ENCODE measurements around the gene TBCD. TPM values are rescaled to one million over a fixed set of nuclear protein-coding genes. Genes with fewer than 3 reads are reported as not detected.
A peak's percentile ranks its signal among the peaks of the same experiment; 100 is the strongest.
"Not testable (repeated sequence)": the region's sequence is repeated elsewhere in the genome, so short reads cannot be mapped to it uniquely, and the experiment has no call there.

TBCD gene
- polyA plus RNA-seq, 2 of the 4 experiments (the other 2 are of a cell fraction), result 33.5 to 49.1 TPM

DNA sequence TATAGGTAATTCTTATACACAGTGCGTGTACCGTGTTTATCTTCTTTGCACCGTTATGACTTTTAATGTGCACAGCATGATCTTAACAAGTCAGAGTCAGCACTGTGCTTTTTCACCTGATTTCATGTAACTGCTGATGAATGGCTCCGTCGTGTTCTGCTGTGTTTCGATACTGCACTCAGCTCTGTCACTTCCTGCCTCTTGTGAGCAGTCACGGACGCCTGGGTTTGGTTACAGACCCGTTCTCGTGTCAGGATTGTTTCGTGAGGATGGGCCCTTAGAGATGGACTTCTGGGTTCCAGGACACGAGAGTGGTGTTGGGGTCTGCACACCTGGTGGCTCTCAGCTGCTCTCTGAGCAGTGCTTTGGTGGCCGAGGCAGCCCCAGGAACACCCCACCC, 24.6 kb downstream of the TBCD start:
- CTCF ChIA-PET, result interaction anchor here (0.7 to 20.7 kb wide), 15 partner anchors 11 to 1072 kb away, joined by 3 to 450 read pairs (median 6); no protein-coding TSS in a partner anchor
- ATAC-seq, result no peak
- POLR2A ChIA-PET, result no interaction called here
- Histone ChIP-seq H3K27ac (no peak overlapping the region), H3K4me3 (no peak overlapping the region), H3K4me1 (no peaks in the 10 kb centered on the region), H3K4me2 (no peak overlapping the region), H3K9me3 (no peaks in the 10 kb centered on the region)
- TF ChIP-seq CHD4 (IDR thresholded peaks at IDR 0.05; ENCODE audit: borderline replicate concordance), result no peak
- TF ChIP-seq KDM5A (IDR thresholded peaks at IDR 0.05), result no peak
- TF ChIP-seq CBX8 (IDR thresholded peaks at IDR 0.05), result no peak
- TF ChIP-seq POLR2AphosphoS2 (conservative IDR thresholded peaks at IDR 0.05; ENCODE audit: low read length), result no peak
- no peak for TF ChIP-seq HDAC2 (IDR thresholded peaks at IDR 0.05)
- TF ChIP-seq ZC3H11A (IDR thresholded peaks at IDR 0.05), result no peak
- TF ChIP-seq ZFP36 (IDR thresholded peaks at IDR 0.05; ENCODE audit: borderline replicate concordance, partially characterized antibody), result no peak
- TF ChIP-seq, protein P1, sequence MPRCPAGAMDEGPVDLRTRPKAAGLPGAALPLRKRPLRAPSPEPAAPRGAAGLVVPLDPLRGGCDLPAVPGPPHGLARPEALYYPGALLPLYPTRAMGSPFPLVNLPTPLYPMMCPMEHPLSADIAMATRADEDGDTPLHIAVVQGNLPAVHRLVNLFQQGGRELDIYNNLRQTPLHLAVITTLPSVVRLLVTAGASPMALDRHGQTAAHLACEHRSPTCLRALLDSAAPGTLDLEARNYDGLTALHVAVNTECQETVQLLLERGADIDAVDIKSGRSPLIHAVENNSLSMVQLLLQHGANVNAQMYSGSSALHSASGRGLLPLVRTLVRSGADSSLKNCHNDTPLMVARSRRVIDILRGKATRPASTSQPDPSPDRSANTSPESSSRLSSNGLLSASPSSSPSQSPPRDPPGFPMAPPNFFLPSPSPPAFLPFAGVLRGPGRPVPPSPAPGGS (IDR thresholded peaks at IDR 0.05), result no peak
- TF ChIP-seq CEBPB (IDR thresholded peaks at IDR 0.05), result no peak
- TF ChIP-seq, protein P2, sequence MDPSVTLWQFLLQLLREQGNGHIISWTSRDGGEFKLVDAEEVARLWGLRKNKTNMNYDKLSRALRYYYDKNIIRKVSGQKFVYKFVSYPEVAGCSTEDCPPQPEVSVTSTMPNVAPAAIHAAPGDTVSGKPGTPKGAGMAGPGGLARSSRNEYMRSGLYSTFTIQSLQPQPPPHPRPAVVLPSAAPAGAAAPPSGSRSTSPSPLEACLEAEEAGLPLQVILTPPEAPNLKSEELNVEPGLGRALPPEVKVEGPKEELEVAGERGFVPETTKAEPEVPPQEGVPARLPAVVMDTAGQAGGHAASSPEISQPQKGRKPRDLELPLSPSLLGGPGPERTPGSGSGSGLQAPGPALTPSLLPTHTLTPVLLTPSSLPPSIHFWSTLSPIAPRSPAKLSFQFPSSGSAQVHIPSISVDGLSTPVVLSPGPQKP (IDR thresholded peaks at IDR 0.05; ENCODE audit: low read depth, low read length), result no peak
- TF ChIP-seq EHMT2 (IDR thresholded peaks at IDR 0.05; ENCODE audit: low read depth), result no peak
- TF ChIP-seq SMC3 (IDR thresholded peaks at IDR 0.05), result no peak
- TF ChIP-seq KDM1A (IDR thresholded peaks at IDR 0.05; ENCODE audit: low read depth), result no peak
- no peak for TF ChIP-seq ESRRA (IDR thresholded peaks at IDR 0.05; ENCODE audit: borderline replicate concordance, low read length)
- no peak for TF ChIP-seq HMGXB4 (CRISPR knock-in tag; IDR thresholded peaks at IDR 0.05; ENCODE audit: borderline replicate concordance)
- TF ChIP-seq JUNB (IDR thresholded peaks at IDR 0.05), result no peak
- TF ChIP-seq, protein P3, sequence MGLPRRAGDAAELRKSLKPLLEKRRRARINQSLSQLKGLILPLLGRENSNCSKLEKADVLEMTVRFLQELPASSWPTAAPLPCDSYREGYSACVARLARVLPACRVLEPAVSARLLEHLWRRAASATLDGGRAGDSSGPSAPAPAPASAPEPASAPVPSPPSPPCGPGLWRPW (IDR thresholded peaks at IDR 0.05), result no peak
- DNase-seq (ENCODE audit: low read depth in 1 of 2, low spot score in 1 of 2), result no peak
- FAIRE-seq, result no peak
- WGBS (ENCODE audit: missing lambda C conversion rate), result 96% methylated on average over 13 of the region's 13 CpGs

DNA sequence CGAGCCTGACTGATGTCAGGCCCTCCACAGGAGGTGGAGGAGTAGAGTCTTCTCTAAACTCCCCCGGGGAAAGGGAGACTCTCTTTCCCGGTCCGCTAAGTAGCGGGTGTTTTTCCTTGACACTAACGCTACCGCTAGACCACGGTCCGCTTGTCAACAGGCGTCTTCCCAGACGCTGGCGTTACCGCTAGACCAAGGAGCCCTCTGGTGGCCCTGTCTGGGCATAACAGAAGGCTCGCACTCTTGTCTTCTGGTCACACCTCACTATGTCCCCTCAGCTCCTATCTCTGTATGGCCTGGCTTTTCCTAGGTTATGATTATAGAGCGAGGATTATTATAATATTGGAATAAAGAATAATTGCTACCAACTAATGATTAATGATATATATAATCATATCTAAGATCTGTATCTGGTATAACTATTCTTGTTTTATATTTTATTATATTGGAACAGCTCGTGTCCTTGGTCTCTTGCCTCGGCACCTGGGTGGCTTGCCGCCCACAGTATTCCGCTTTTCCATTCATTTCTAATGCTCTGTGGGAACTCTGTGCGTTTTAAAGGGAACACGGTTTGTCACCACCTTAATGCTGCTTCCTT, 26.0 kb downstream of the TBCD start:
- CTCF ChIA-PET, result interaction anchor here (1.0 to 20.7 kb wide), 7 partner anchors 12 to 426 kb away, joined by 3 to 450 read pairs (median 4); no protein-coding TSS in a partner anchor
- H3K4me1 ChIP-seq; H3K9me3 ChIP-seq; ATAC-seq; DNase-seq (ENCODE audit: low read depth in 1 of 2, low spot score in 1 of 2); H3K4me3 ChIP-seq; H3K4me2 ChIP-seq; H3K27ac ChIP-seq; POLR2A ChIA-PET; FAIRE-seq: not testable (repeated sequence)
- TF ChIP-seq CTCF (IDR thresholded peaks at IDR 0.05) (peak; percentile 49), SMC3 (IDR thresholded peaks at IDR 0.05) (peak; percentile 32), RAD21 (conservative IDR thresholded peaks at IDR 0.05 in 1 of 2, IDR thresholded peaks at IDR 0.05 in 1 of 2) (peak; percentile 23 to 42)
- WGBS (ENCODE audit: missing lambda C conversion rate), result 43% methylated on average over 21 of the region's 21 CpGs
